Astrocyte (in vitro differentiated cells and primary cell): ENCODE measurements around the gene RTL10.

Experiments
- CTCF ChIP-seq: IDR thresholded peaks from 2 replicates; pipeline ENCODE4 v1.5.1; 2011; ENCODE audit warnings: low read depth, mild to moderate bottlenecking, inconsistent platforms, low read length, moderate library complexity; ENCODE audit not compliant: insufficient read depth
- EZH2 ChIP-seq: IDR thresholded peaks from 2 replicates; pipeline ENCODE4 v1.6.1; 2012; ENCODE audit warnings: mild to moderate bottlenecking, low read length, inconsistent platforms; ENCODE audit not compliant: insufficient read depth

- no peak for TF ChIP-seq CTCF
- TF ChIP-seq EZH2: no peak
Observed at GRCh38 chr22:19875531-19876313, 21.0 kb upstream of the RTL10 start.
